Fibroblast of villous mesenchyme (primary cell): ENCODE data around the gene DHRS7B. TPM values are rescaled to one million over a fixed set of nuclear protein-coding genes. Genes with fewer than 3 reads are reported as not detected.

Source experiments
- DNase-seq: peaks from one replicate; pipeline ENCODE4 v3.0.0-alpha.2; 2010; ENCODE audit warnings: low read depth
- H3K4me3 ChIP-seq: 2 replicates; pipeline ENCODE4 v1.5.1; 2011; ENCODE audit warnings: low read depth, mild to moderate bottlenecking, low read length
- total RNA-seq: library from RNA; depleted of rRNA; stranded (reverse); fragments of >200 nt; gene quantifications from 2 replicates; pipeline ENCODE4 v1.2.3, GENCODE V29; 2012
- TF ChIP-seq, protein P1 (sequence below): IDR thresholded peaks from 2 replicates; pipeline ENCODE4 v1.5.1; 2012; ENCODE audit warnings: low read depth, mild to moderate bottlenecking, low read length; ENCODE audit not compliant: insufficient read depth

The DHRS7B gene
- total RNA-seq, 1 donor, result 15.1 TPM

- TF ChIP-seq, protein P1, sequence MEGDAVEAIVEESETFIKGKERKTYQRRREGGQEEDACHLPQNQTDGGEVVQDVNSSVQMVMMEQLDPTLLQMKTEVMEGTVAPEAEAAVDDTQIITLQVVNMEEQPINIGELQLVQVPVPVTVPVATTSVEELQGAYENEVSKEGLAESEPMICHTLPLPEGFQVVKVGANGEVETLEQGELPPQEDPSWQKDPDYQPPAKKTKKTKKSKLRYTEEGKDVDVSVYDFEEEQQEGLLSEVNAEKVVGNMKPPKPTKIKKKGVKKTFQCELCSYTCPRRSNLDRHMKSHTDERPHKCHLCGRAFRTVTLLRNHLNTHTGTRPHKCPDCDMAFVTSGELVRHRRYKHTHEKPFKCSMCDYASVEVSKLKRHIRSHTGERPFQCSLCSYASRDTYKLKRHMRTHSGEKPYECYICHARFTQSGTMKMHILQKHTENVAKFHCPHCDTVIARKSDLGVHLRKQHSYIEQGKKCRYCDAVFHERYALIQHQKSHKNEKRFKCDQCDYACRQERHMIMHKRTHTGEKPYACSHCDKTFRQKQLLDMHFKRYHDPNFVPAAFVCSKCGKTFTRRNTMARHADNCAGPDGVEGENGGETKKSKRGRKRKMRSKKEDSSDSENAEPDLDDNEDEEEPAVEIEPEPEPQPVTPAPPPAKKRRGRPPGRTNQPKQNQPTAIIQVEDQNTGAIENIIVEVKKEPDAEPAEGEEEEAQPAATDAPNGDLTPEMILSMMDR, result no peak
- no peak overlapping the region for H3K4me3 ChIP-seq
- no peak for DNase-seq
Measured at GRCh38 chr17:21176773-21177395, 50.1 kb downstream of the DHRS7B start.

GRCh38 chr17:21177401-21177800 is 50.6 kb downstream of the DHRS7B start:
- TF ChIP-seq, protein P1, result no peak
- no peak overlapping the region for H3K4me3 ChIP-seq
- no peak for DNase-seq

- no peak overlapping the region for H3K4me3 ChIP-seq
- TF ChIP-seq, protein P1, result no peak
- DNase-seq, result no peak
Measured at GRCh38 chr17:21177854-21178600, 51.3 kb downstream of the DHRS7B start.

DNA sequence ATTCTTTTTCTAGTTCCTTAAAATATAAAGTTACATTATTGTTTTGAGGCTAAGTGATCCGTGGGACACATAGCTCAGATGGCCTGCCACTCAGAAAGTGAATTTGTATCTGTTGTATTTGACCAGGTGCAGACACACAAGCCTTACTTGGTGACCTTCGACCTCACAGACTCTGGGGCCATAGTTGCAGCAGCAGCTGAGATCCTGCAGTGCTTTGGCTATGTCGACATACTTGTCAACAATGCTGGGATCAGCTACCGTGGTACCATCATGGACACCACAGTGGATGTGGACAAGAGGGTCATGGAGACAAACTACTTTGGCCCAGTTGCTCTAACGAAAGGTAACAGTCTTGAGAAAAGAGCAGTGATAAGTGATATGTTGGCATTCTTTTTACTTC is 56.7 kb downstream of the DHRS7B start:
- H3K4me3 ChIP-seq, result no peak overlapping the region
- DNase-seq, result no peak

DNA sequence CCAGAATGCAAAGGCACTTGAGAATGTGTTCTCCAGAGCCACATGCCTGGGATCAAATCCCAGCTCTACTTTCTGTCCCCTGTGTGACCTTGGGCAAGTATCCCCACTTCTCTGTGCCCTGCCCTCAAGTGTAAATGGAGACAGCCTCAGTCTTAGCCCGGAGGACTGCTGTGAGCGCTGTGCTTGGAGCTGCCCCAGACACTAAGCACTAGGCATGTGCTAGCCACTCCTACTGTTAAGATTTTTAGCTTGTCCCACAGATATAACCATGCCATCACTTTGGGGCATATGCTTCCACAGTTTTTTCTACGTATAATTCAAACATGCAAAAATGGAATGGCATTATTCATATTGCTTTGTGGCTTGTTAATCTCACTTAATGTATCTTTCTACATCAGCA is 57.8 kb downstream of the DHRS7B start:
- TF ChIP-seq, protein P1, result no peak
- no peak overlapping the region for H3K4me3 ChIP-seq
- no peak for DNase-seq

More for the DNA sequence above, 56.7 kb downstream of the DHRS7B start:
- TF ChIP-seq, protein P1, result no peak

GRCh38 chr17:21185061-21185460 is 58.3 kb downstream of the DHRS7B start:
- DNase-seq, result no peak
- TF ChIP-seq, protein P1, result no peak
- H3K4me3 ChIP-seq, result no peak overlapping the region
